Endothelial cell of hepatic sinusoid (primary cell): ENCODE data around the gene NAPEPLD.
"Not testable (repeated sequence)": the region's sequence is repeated elsewhere in the genome, so short reads cannot be mapped to it uniquely, and the experiment has no call there.

Experiments
- in situ Hi-C: cut with HindIII; loops from 2 replicates; pipeline ENCODE4 v1.10.0; 2017; ENCODE audit warnings: low sequenced_read_pairs

Gene NAPEPLD

GRCh38 chr7:103116511-103116910 lies 32.4 kb downstream of the NAPEPLD start:
- in situ Hi-C loops: no loop called here

GRCh38 chr7:103115771-103116170 lies 33.1 kb downstream of the NAPEPLD start:
- in situ Hi-C loops: no loop called here

- in situ Hi-C loops: no loop called here
Observed at GRCh38 chr7:103114576-103115008, 34.3 kb downstream of the NAPEPLD start.

- in situ Hi-C loops: no loop called here
Observed at GRCh38 chr7:103113164-103113563, 35.7 kb downstream of the NAPEPLD start.

- in situ Hi-C loops: not testable (repeated sequence)
Observed at GRCh38 chr7:103106703-103107070, 42.2 kb downstream of the NAPEPLD start.

GRCh38 chr7:103106005-103106702 lies 42.7 kb downstream of the NAPEPLD start:
- in situ Hi-C loops: no loop called here

- in situ Hi-C loops: loop anchor here (5.0 kb wide), 1 partner anchor 46 kb away; the partner anchor contains the start of gene NAPEPLD
Observed at GRCh38 chr7:103101543-103101942, 47.4 kb downstream of the NAPEPLD start.

- in situ Hi-C loops: loop anchor here (5.0 kb wide), 1 partner anchor 47 kb away; the partner anchor contains the start of gene NAPEPLD
Observed at GRCh38 chr7:103100348-103100747, 48.6 kb downstream of the NAPEPLD start.

GRCh38 chr7:103097041-103097440 lies 51.9 kb downstream of the NAPEPLD start:
- in situ Hi-C loops: no loop called here

- in situ Hi-C loops: not testable (repeated sequence)
Observed at GRCh38 chr7:103095558-103095957, 53.3 kb downstream of the NAPEPLD start.

GRCh38 chr7:103094102-103094501 lies 54.8 kb downstream of the NAPEPLD start:
- in situ Hi-C loops: no loop called here

- in situ Hi-C loops: no loop called here
Observed at GRCh38 chr7:103093429-103093828, 55.5 kb downstream of the NAPEPLD start.

- in situ Hi-C loops: not testable (repeated sequence)
Observed at GRCh38 chr7:103092321-103092720, 56.6 kb downstream of the NAPEPLD start.

GRCh38 chr7:103083210-103083609 lies 65.7 kb downstream of the NAPEPLD start:
- in situ Hi-C loops: no loop called here

GRCh38 chr7:103082497-103082896 lies 66.4 kb downstream of the NAPEPLD start:
- in situ Hi-C loops: no loop called here

GRCh38 chr7:103080923-103081322 lies 68.0 kb downstream of the NAPEPLD start:
- in situ Hi-C loops: no loop called here

GRCh38 chr7:103079836-103080235 lies 69.1 kb downstream of the NAPEPLD start:
- in situ Hi-C loops: no loop called here

GRCh38 chr7:103078226-103078625 lies 70.7 kb downstream of the NAPEPLD start:
- in situ Hi-C loops: not testable (repeated sequence)

GRCh38 chr7:103077318-103077717 lies 71.6 kb downstream of the NAPEPLD start:
- in situ Hi-C loops: no loop called here

GRCh38 chr7:103076764-103077163 lies 72.1 kb downstream of the NAPEPLD start:
- in situ Hi-C loops: no loop called here

- in situ Hi-C loops: no loop called here
Observed at GRCh38 chr7:103075337-103075918, 73.5 kb downstream of the NAPEPLD start.

- in situ Hi-C loops: no loop called here
Observed at GRCh38 chr7:103074519-103075336, 74.2 kb downstream of the NAPEPLD start, which contains the start of the genes ARMC10 and FBXL13. Gene ARMC10, plus strand, starts transcription at chr7:103075140. Its CDS starts 133 bp downstream, at chr7:103075273. Gene FBXL13, minus strand, starts transcription at chr7:103074796.
